Parathyroid adenoma (tissue), 2 donors: ENCODE results near the gene ST7.

Experiments used
- H2AFZ ChIP-seq: fragments of 300-600 bp; sonication (generic); one replicate; pipeline ENCODE4 v1.7.0; 2017; ENCODE audit warnings: antibody characterized with exemption, mild to moderate bottlenecking
- H3K27ac ChIP-seq: fragments of 300-600 bp; sonication (generic); one replicate; pipeline ENCODE4 v1.7.0; 2017
- H3K27me3 ChIP-seq: fragments of 300-600 bp; sonication (generic); one replicate; pipeline ENCODE4 v1.7.0; 2017; ENCODE audit warnings: low read length; ENCODE audit not compliant: control insufficient read depth, insufficient read depth
- H3K36me3 ChIP-seq: fragments of 300-600 bp; sonication (generic); one replicate; pipeline ENCODE4 v1.7.0; 2017; ENCODE audit warnings: low read length; ENCODE audit not compliant: control insufficient read depth, insufficient read depth
- H3K4me1 ChIP-seq: fragments of 300-600 bp; sonication (generic); one replicate; pipeline ENCODE4 v1.7.0; 2017; ENCODE audit warnings: control low read depth
- H3K4me2 ChIP-seq: fragments of 300-600 bp; sonication (generic); one replicate; pipeline ENCODE4 v1.7.0; 2017; ENCODE audit warnings: low read length
- H3K4me3 ChIP-seq: fragments of 300-600 bp; sonication (generic); one replicate; pipeline ENCODE4 v1.7.0; 2017; ENCODE audit warnings: low read depth, low read length
- H3K79me2 ChIP-seq: fragments of 300-600 bp; sonication (generic); one replicate; pipeline ENCODE4 v1.7.0; 2017; ENCODE audit warnings: control low read depth
- H3K9ac ChIP-seq: fragments of 300-600 bp; sonication (generic); one replicate; pipeline ENCODE4 v1.7.0; 2017; ENCODE audit warnings: mild to moderate bottlenecking
- H3K9me3 ChIP-seq: fragments of 300-600 bp; sonication (generic); one replicate; pipeline ENCODE4 v1.7.0; 2017; ENCODE audit warnings: low read length; ENCODE audit not compliant: control insufficient read depth
- TF ChIP-seq, protein P1 (sequence below): fragments of 300-600 bp; sonication (generic); IDR thresholded peaks from one replicate; pipeline ENCODE4 v1.7.0; 2017; ENCODE audit warnings: antibody characterized with exemption, mild to moderate bottlenecking
- donor health status: primary hyperparathyroidism.

The ST7 gene

GRCh38 chr7:117249696-117250095, 296.4 kb downstream of the ST7 start:
- no peaks in the 10 kb centered on the region for H3K9me3 ChIP-seq
- no peak overlapping the region for H3K4me2 ChIP-seq
- H3K79me2 ChIP-seq, result no peaks in the 10 kb centered on the region
- no peak overlapping the region for H2AFZ ChIP-seq
- no peak overlapping the region for H3K9ac ChIP-seq
- H3K27ac ChIP-seq, result no peak overlapping the region
- TF ChIP-seq, protein P1, sequence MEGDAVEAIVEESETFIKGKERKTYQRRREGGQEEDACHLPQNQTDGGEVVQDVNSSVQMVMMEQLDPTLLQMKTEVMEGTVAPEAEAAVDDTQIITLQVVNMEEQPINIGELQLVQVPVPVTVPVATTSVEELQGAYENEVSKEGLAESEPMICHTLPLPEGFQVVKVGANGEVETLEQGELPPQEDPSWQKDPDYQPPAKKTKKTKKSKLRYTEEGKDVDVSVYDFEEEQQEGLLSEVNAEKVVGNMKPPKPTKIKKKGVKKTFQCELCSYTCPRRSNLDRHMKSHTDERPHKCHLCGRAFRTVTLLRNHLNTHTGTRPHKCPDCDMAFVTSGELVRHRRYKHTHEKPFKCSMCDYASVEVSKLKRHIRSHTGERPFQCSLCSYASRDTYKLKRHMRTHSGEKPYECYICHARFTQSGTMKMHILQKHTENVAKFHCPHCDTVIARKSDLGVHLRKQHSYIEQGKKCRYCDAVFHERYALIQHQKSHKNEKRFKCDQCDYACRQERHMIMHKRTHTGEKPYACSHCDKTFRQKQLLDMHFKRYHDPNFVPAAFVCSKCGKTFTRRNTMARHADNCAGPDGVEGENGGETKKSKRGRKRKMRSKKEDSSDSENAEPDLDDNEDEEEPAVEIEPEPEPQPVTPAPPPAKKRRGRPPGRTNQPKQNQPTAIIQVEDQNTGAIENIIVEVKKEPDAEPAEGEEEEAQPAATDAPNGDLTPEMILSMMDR, result no peak
- no peaks in the 10 kb centered on the region for H3K36me3 ChIP-seq
- no peaks in the 10 kb centered on the region for H3K4me1 ChIP-seq
- H3K4me3 ChIP-seq, result no peak overlapping the region
- no peaks in the 10 kb centered on the region for H3K27me3 ChIP-seq

DNA sequence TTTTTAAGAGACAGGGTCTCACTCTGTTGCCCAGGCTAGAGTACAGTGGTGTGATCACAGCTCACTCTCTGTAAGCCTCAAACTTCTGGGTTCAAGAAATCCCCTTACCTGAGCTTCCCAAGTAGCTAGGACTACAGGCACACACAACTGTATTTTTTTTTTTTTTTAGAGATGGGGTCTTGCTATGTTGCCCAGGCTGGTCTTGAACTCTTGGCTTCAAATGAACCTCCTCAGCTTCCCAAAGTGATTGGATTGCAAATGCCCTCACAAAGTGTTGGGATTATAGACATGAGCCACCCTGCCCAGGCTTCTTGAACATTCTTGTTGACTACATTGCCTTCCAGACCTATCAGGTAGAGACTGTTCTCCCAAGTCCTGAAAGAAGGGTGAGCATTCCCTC, 296.9 kb downstream of the ST7 start:
- H3K4me3 ChIP-seq, result no peak overlapping the region

DNA sequence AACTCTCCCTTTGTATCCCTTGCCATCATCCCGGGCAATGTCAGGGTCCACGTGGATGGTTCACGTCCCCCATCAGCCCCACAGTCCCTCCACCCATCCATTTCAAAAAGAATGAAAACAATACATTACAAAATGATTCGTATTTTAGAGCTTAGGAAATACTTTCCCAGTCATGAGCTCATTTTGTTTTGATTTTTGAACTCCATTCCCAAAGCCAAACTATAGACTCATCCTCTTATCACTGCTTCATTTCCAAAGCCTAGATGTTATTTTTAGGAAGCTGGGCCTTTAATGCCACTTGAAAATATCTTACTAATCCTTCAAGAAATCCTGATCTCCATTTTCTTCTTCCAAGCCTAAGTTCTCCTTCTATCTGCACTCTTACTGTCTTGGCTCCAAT, 297.5 kb downstream of the ST7 start:
- no peak overlapping the region for H3K27ac ChIP-seq
- H3K4me3 ChIP-seq, result no peak overlapping the region
- TF ChIP-seq, protein P1, result no peak
- no peaks in the 10 kb centered on the region for H3K27me3 ChIP-seq
- H3K9me3 ChIP-seq, result no peaks in the 10 kb centered on the region
- no peak overlapping the region for H3K9ac ChIP-seq
- no peak overlapping the region for H3K4me2 ChIP-seq
- H3K79me2 ChIP-seq, result no peaks in the 10 kb centered on the region
- H3K4me1 ChIP-seq, result no peaks in the 10 kb centered on the region
- no peak overlapping the region for H2AFZ ChIP-seq
- no peaks in the 10 kb centered on the region for H3K36me3 ChIP-seq

More for the DNA sequence above, 296.9 kb downstream of the ST7 start:
- Histone ChIP-seq H3K4me1 (no peaks in the 10 kb centered on the region), H3K27ac (no peak overlapping the region), H3K9ac (no peak overlapping the region), H3K36me3 (no peaks in the 10 kb centered on the region), H3K79me2 (no peaks in the 10 kb centered on the region), H3K9me3 (no peaks in the 10 kb centered on the region), H3K27me3 (no peaks in the 10 kb centered on the region), H2AFZ (no peak overlapping the region), H3K4me2 (no peak overlapping the region)
- TF ChIP-seq, protein P1, result no peak

- no peaks in the 10 kb centered on the region for H3K27me3 ChIP-seq
- H3K36me3 ChIP-seq, result no peaks in the 10 kb centered on the region
- no peaks in the 10 kb centered on the region for H3K4me1 ChIP-seq
- H2AFZ ChIP-seq, result no peak overlapping the region
- no peaks in the 10 kb centered on the region for H3K9me3 ChIP-seq
- H3K4me2 ChIP-seq, result no peak overlapping the region
- no peaks in the 10 kb centered on the region for H3K79me2 ChIP-seq
- TF ChIP-seq, protein P1, result no peak
- H3K9ac ChIP-seq, result no peak overlapping the region
- H3K27ac ChIP-seq, result no peak overlapping the region
- H3K4me3 ChIP-seq, result no peak overlapping the region
These were observed 298.4 kb downstream of the ST7 start for GRCh38 chr7:117251687-117252086.

- no peaks in the 10 kb centered on the region for H3K27me3 ChIP-seq
- H2AFZ ChIP-seq, result no peak overlapping the region
- no peak overlapping the region for H3K4me2 ChIP-seq
- no peaks in the 10 kb centered on the region for H3K4me1 ChIP-seq
- no peak overlapping the region for H3K9ac ChIP-seq
- TF ChIP-seq, protein P1, result no peak
- H3K9me3 ChIP-seq, result no peaks in the 10 kb centered on the region
- no peaks in the 10 kb centered on the region for H3K79me2 ChIP-seq
- H3K36me3 ChIP-seq, result no peaks in the 10 kb centered on the region
- no peak overlapping the region for H3K4me3 ChIP-seq
- no peak overlapping the region for H3K27ac ChIP-seq
These were observed 306.3 kb downstream of the ST7 start for GRCh38 chr7:117259615-117260014.
